HCT116 (cell line): ENCODE data around the gene IQSEC3. TPM values are rescaled to one million over a fixed set of nuclear protein-coding genes. Genes with fewer than 3 reads are reported as not detected.
A peak's percentile ranks its signal among the peaks of the same experiment; 100 is the strongest.

ENCODE experiments used
- ATAC-seq: fragments of 200-7000 bp; cut with Tn5 transposase; 2 replicates; pipeline ENCODE4 v1.9.1; 2020; ENCODE audit warnings: mild to moderate bottlenecking, moderate library complexity
- BruUV-seq: library from RNA; stranded (reverse); fragments of 400-500 nt; replicated peaks from 2 replicates; lab custom pipeline; 2021; lab: Mats Ljungman, UMichigan
- CTCF ChIA-PET: fragments of 300-600 bp; sonication (Branson Sonifier 250); formaldehyde crosslinking; loops from one replicate; lab custom pipeline; 2021; ENCODE audit warnings: antibody characterized with exemption; lab: Charles Lee
- POLR2A ChIA-PET: fragments of 300-600, 350-600 bp; sonication (Branson Sonifier 250); formaldehyde crosslinking; loops from one replicate; lab custom pipeline; 2021; ENCODE audit warnings: antibody characterized with exemption; lab: Charles Lee
- RAD21 ChIA-PET, 2 experiments: fragments of 300-600 bp; sonication (Branson Sonifier 250); formaldehyde crosslinking; loops; one replicate each; lab custom pipeline; 2023; ENCODE audit warnings: low total read pairs in 2 of 2; ENCODE audit not compliant: uncharacterized antibody in 2 of 2, unreplicated experiment in 2 of 2, low non-redundant PET in 1 of 2; lab: Charles Lee
- DNase-seq: peaks from one replicate; pipeline ENCODE4 v3.0.0-alpha.2; 2010; ENCODE audit warnings: low read depth, low spot score
- H2AFZ ChIP-seq: fragments of 200-600 bp; shearing (Covaris generic), sonication (generic); 2 replicates; pipeline ENCODE4 v1.6.1; 2017; ENCODE audit warnings: low read depth, mixed run types, mixed read lengths, antibody characterized with exemption, low read length; ENCODE audit not compliant: poor library complexity, severe bottlenecking
- H3K27ac ChIP-seq: 2 replicates; pipeline ENCODE4 v1.5.1; 2012; ENCODE audit warnings: low read depth, low read length
- H3K27me3 ChIP-seq: fragments of 200-600 bp; sonication (generic); 2 replicates; pipeline ENCODE4 v1.6.1; 2016; ENCODE audit warnings: mixed run types, low read length, mixed read lengths; ENCODE audit not compliant: insufficient read depth
- H3K36me3 ChIP-seq, 2 experiments: fragments of 200-500 bp in 1 of 2; fragments of 200-600 bp in 1 of 2; sonication (Bioruptor generic) in 1 of 2; sonication (generic) in 1 of 2; 2 replicates each; pipeline versions ENCODE4 v1.5.1 to v1.6.1; 2014 to 2016; ENCODE audit warnings: low read length in 2 of 2, inconsistent platforms in 1 of 2, mixed read lengths in 1 of 2, mixed run types in 1 of 2; ENCODE audit not compliant: insufficient read depth in 2 of 2, control insufficient read depth in 1 of 2
- H3K4me1 ChIP-seq, 2 experiments: fragments of 200-600 bp in 1 of 2; sonication (generic) in 1 of 2; 2 replicates each; pipeline versions ENCODE4 v1.5.1 to v1.6.1; 2012 to 2017; ENCODE audit warnings: low read length in 2 of 2, inconsistent platforms in 1 of 2, mild to moderate bottlenecking in 1 of 2, mixed read lengths in 1 of 2, mixed run types in 1 of 2, moderate library complexity in 1 of 2; ENCODE audit not compliant: insufficient read depth in 2 of 2, control insufficient read depth in 1 of 2
- H3K4me2 ChIP-seq: fragments of 200-600 bp; sonication (generic); 2 replicates; pipeline ENCODE4 v1.6.1; 2017; ENCODE audit warnings: mixed run types, low read length, mixed read lengths
- H3K4me3 ChIP-seq, 2 experiments: fragments of 200-600 bp in 1 of 2; sonication (generic) in 1 of 2; replicated peaks in 1 of 2; 2 replicates each; pipeline ENCODE4 v1.5.1; 2011 to 2016; ENCODE audit warnings: low read length in 2 of 2, control low read depth in 1 of 2, low read depth in 1 of 2, mild to moderate bottlenecking in 1 of 2, mixed read lengths in 1 of 2, mixed run types in 1 of 2
- H3K79me2 ChIP-seq: fragments of 200-600 bp; sonication (generic); 2 replicates; pipeline ENCODE4 v1.6.1; 2017; ENCODE audit warnings: mild to moderate bottlenecking, mixed run types, low read length, moderate library complexity, mixed read lengths; ENCODE audit not compliant: insufficient read depth
- H3K9ac ChIP-seq: fragments of 200-600 bp; sonication (generic); 2 replicates; pipeline ENCODE4 v1.6.1; 2016; ENCODE audit warnings: low read length, mixed read lengths
- H3K9me2 ChIP-seq: fragments of 200-600 bp; sonication (generic), shearing (Covaris generic); 2 replicates; pipeline ENCODE4 v1.6.1; 2017; ENCODE audit warnings: mixed run types, mild to moderate bottlenecking, moderate library complexity; ENCODE audit not compliant: insufficient read depth
- H3K9me3 ChIP-seq, 2 experiments: fragments of 200-500 bp in 1 of 2; fragments of 200-600 bp in 1 of 2; sonication (Bioruptor generic) in 1 of 2; sonication (generic) in 1 of 2; 2 replicates each; pipeline ENCODE4 v1.6.1; 2014 to 2017; ENCODE audit warnings: low read length in 2 of 2, mixed read lengths in 2 of 2, inconsistent platforms in 1 of 2, low read depth in 1 of 2, mild to moderate bottlenecking in 1 of 2, mixed run types in 1 of 2, moderate library complexity in 1 of 2; ENCODE audit not compliant: control insufficient read depth in 1 of 2, insufficient read depth in 1 of 2
- H4K20me1 ChIP-seq: fragments of 200-600 bp; sonication (generic), shearing (Covaris generic); 2 replicates; pipeline ENCODE4 v1.6.1; 2017; ENCODE audit warnings: mixed run types, mild to moderate bottlenecking, moderate library complexity; ENCODE audit not compliant: insufficient read depth
- CEBPB ChIP-seq: IDR thresholded peaks from 2 replicates; pipeline ENCODE4 v1.6.1; 2012; ENCODE audit warnings: low read depth
- EGR1 ChIP-seq: IDR thresholded peaks from 2 replicates; pipeline ENCODE4 v1.6.1; 2012; ENCODE audit warnings: low read depth
- EZH2 ChIP-seq: fragments of 200-600 bp; sonication (generic); IDR thresholded peaks from 2 replicates; pipeline ENCODE4 v1.6.1; 2017; ENCODE audit warnings: antibody characterized with exemption, mixed run types
- EZH2phosphoT487 ChIP-seq: fragments of 200-600 bp; IDR thresholded peaks from 2 replicates; pipeline ENCODE4 v1.6.1; 2018; ENCODE audit warnings: antibody characterized with exemption, borderline replicate concordance
- FOSL1 ChIP-seq: IDR thresholded peaks from 2 replicates; pipeline ENCODE4 v1.6.1; 2012; ENCODE audit warnings: low read depth
- JUND ChIP-seq: IDR thresholded peaks from 2 replicates; pipeline ENCODE4 v1.6.1; 2012
- POLR2A ChIP-seq: IDR thresholded peaks from 2 replicates; pipeline ENCODE4 v1.7.0; 2011; ENCODE audit warnings: borderline replicate concordance; ENCODE audit not compliant: insufficient read depth, insufficient read length; ENCODE audit errors: extremely low read depth
- POLR2AphosphoS5 ChIP-seq: IDR thresholded peaks from 2 replicates; pipeline ENCODE4 v1.6.1; 2011; ENCODE audit warnings: mild to moderate bottlenecking, low read depth, low read length, moderate library complexity
- SIN3A ChIP-seq: IDR thresholded peaks from 2 replicates; pipeline ENCODE4 v1.6.1; 2012; ENCODE audit warnings: low read depth
- SP1 ChIP-seq: IDR thresholded peaks from 2 replicates; pipeline ENCODE4 v1.6.1; 2012; ENCODE audit warnings: low read depth
- YY1 ChIP-seq: IDR thresholded peaks from 2 replicates; pipeline ENCODE4 v1.6.1; 2011; ENCODE audit warnings: low read length, low read depth, moderate library complexity, mild to moderate bottlenecking; ENCODE audit not compliant: insufficient replicate concordance; ENCODE audit errors: extremely low read depth
- intact Hi-C: fragments of 100-400 bp; cut with micrococcal nuclease; formaldehyde crosslinking; loops from 2 replicates; pipeline ENCODE4 v1.10.0; 2022
- total RNA-seq: library from RNA; stranded (reverse); gene quantifications from one replicate; pipeline ENCODE4 v1.2.1, GENCODE V29; 2021; ENCODE audit not compliant: unreplicated experiment
- TF ChIP-seq, protein P1 (sequence below): IDR thresholded peaks from 2 replicates; pipeline ENCODE4 v1.6.1; 2012
- TF ChIP-seq, protein P2 (sequence below): IDR thresholded peaks from 2 replicates; pipeline ENCODE4 v1.6.1; 2011; ENCODE audit warnings: mild to moderate bottlenecking, low read length, moderate library complexity; ENCODE audit not compliant: insufficient replicate concordance; ENCODE audit errors: extremely low read depth

Gene IQSEC3
- total RNA-seq, 1 experiment from 2014 or later = not detected

- H3K36me3 ChIP-seq = no peaks in the 10 kb centered on the region
- no peak overlapping the region for H2AFZ ChIP-seq
- POLR2A ChIA-PET = no interaction called here
- intact Hi-C loops = no loop called here
- H3K4me1 ChIP-seq = no peaks in the 10 kb centered on the region; a peak in 1 of 4 replicates
- no TSS peak for BruUV-seq
- no peaks in the 10 kb centered on the region for H3K9me3 ChIP-seq
- peaks cover 6% of the 10 kb centered on the region; the same call in 1 of the 2 replicates for H3K27me3 ChIP-seq
- no peak overlapping the region for H3K9ac ChIP-seq
- DNase-seq = no peak
- CTCF ChIA-PET = no interaction called here
- no peaks in the 10 kb centered on the region for H4K20me1 ChIP-seq
- no peak overlapping the region for H3K4me3 ChIP-seq
- no peaks in the 10 kb centered on the region for H3K79me2 ChIP-seq
- no peaks in the 10 kb centered on the region for H3K9me2 ChIP-seq
- ATAC-seq = no peak
- TF ChIP-seq SP1 (no peak), SIN3A (no peak), EGR1 (no peak), EZH2phosphoT487 (no peak)
- H3K27ac ChIP-seq = no peak overlapping the region
- H3K4me2 ChIP-seq = no peak overlapping the region
- RAD21 ChIA-PET = no interaction called here
Measured at GRCh38 chr12:201361-201760, 134.8 kb downstream of the IQSEC3 start.

DNA sequence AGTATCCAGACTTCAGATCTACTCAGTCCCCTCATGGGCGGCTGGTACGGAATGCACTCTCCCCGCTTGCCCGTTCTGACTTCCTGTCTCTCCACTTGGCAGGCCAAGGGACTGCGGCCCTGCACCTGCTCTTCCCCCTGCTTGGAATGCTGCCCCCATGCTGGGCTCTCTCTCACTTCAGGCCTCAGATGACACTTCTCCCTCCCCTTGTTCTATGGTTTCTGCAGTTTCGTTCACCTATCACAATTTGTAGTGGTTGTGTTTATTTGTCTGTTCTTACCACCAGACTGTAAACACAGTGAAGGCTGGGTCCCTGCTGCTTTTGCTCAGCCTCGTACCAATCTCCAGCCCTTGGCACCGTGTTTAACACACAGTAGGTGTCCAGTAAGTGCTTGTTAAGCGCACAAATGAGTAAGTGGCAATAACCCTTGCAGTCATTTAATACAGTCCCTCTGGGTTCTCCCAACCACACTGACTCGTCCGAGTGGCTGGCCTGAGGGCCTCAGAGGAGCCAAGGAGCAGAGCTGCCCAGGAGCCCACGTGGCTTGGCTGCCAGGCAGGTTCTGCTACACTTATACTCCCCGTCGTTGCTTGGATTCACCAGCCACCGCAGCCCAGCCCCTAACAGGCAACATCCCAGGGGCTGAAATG is 135.6 kb downstream of the IQSEC3 start:
- no TSS peak for BruUV-seq
- no peak for DNase-seq
- no peak overlapping the region for H2AFZ ChIP-seq
- H3K9ac ChIP-seq = no peak overlapping the region
- no peaks in the 10 kb centered on the region; a peak in 1 of 4 replicates for H3K4me1 ChIP-seq
- ChIA-PET POLR2A (no interaction called here), CTCF (no interaction called here), RAD21 (no interaction called here)
- H4K20me1 ChIP-seq = no peaks in the 10 kb centered on the region
- no peaks in the 10 kb centered on the region for H3K9me2 ChIP-seq
- TF ChIP-seq, protein P1, sequence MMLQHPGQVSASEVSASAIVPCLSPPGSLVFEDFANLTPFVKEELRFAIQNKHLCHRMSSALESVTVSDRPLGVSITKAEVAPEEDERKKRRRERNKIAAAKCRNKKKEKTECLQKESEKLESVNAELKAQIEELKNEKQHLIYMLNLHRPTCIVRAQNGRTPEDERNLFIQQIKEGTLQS = no peak
- TF ChIP-seq EZH2 (no peak), CEBPB (no peak), JUND (no peak), SIN3A (no peak), YY1 (no peak), FOSL1 (no peak), POLR2A (no peak), POLR2AphosphoS5 (no peak)
- TF ChIP-seq, protein P2, sequence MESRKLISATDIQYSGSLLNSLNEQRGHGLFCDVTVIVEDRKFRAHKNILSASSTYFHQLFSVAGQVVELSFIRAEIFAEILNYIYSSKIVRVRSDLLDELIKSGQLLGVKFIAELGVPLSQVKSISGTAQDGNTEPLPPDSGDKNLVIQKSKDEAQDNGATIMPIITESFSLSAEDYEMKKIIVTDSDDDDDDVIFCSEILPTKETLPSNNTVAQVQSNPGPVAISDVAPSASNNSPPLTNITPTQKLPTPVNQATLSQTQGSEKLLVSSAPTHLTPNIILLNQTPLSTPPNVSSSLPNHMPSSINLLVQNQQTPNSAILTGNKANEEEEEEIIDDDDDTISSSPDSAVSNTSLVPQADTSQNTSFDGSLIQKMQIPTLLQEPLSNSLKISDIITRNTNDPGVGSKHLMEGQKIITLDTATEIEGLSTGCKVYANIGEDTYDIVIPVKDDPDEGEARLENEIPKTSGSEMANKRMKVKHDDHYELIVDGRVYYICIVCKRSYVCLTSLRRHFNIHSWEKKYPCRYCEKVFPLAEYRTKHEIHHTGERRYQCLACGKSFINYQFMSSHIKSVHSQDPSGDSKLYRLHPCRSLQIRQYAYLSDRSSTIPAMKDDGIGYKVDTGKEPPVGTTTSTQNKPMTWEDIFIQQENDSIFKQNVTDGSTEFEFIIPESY = no peak
- intact Hi-C loops = no loop called here
- no peaks in the 10 kb centered on the region for H3K9me3 ChIP-seq
- no peak overlapping the region for H3K27ac ChIP-seq
- no peak overlapping the region for H3K4me3 ChIP-seq
- H3K27me3 ChIP-seq = peaks cover 6% of the 10 kb centered on the region; the same call in 1 of the 2 replicates
- no peaks in the 10 kb centered on the region for H3K79me2 ChIP-seq
- H3K36me3 ChIP-seq = no peaks in the 10 kb centered on the region
- peak; percentile 38; the same call in 1 of the 2 replicates for ATAC-seq
- no peak overlapping the region for H3K4me2 ChIP-seq
